Neural progenitor cell (in vitro differentiated cells): ENCODE results near the gene VIP. TPM values are rescaled to one million over a fixed set of nuclear protein-coding genes. Genes with fewer than 3 reads are reported as not detected.

Experiments used
- DNase-seq: peaks from one replicate; pipeline ENCODE4 v3.0.0-alpha.2; 2016; ENCODE audit warnings: low spot score
- H2AFZ ChIP-seq: fragments of 200-600 bp; sonication (generic); replicated peaks from 2 replicates; pipeline ENCODE4 v1.6.1; 2016; ENCODE audit warnings: antibody characterized with exemption
- H3F3A ChIP-seq: fragments of 200-600 bp; sonication (generic); 2 replicates; pipeline ENCODE4 v1.6.1; 2016; ENCODE audit warnings: antibody characterized with exemption, low read depth
- H3K27ac ChIP-seq: fragments of 200-600 bp; sonication (generic); 2 replicates; pipeline ENCODE4 v1.5.1; 2016; ENCODE audit warnings: mild to moderate bottlenecking
- H3K27me3 ChIP-seq: fragments of 200-600 bp; sonication (generic); 2 replicates; pipeline ENCODE4 v1.6.1; 2016; ENCODE audit warnings: mild to moderate bottlenecking, moderate library complexity
- H3K36me3 ChIP-seq: fragments of 200-600 bp; sonication (generic); 2 replicates; pipeline ENCODE4 v1.5.1; 2016
- H3K4me1 ChIP-seq: fragments of 200-600 bp; sonication (generic); 2 replicates; pipeline ENCODE4 v1.6.1; 2016; ENCODE audit warnings: mixed run types
- H3K4me2 ChIP-seq: fragments of 200-600 bp; sonication (generic); 2 replicates; pipeline ENCODE4 v1.6.1; 2016
- H3K4me3 ChIP-seq: fragments of 200-600 bp; sonication (generic); 2 replicates; pipeline ENCODE4 v1.5.1; 2016
- H3K79me2 ChIP-seq: fragments of 200-600 bp; sonication (generic); 2 replicates; pipeline ENCODE4 v1.6.1; 2016; ENCODE audit warnings: low read depth
- H3K9ac ChIP-seq: fragments of 200-600 bp; sonication (generic); 2 replicates; pipeline ENCODE4 v1.6.1; 2016
- H3K9me3 ChIP-seq: fragments of 200-600 bp; sonication (generic); 2 replicates; pipeline ENCODE4 v1.5.1; 2016; ENCODE audit warnings: low read depth
- H4K20me1 ChIP-seq: fragments of 200-600 bp; sonication (generic); 2 replicates; pipeline ENCODE4 v1.6.1; 2016; ENCODE audit warnings: low read depth
- H3K27ac Mint-ChIP-seq: 3 replicates; pipeline ENCODE4 v1.8.0; 2021; ENCODE audit warnings: mixed read lengths
- H3K27me3 Mint-ChIP-seq: 2 replicates; pipeline ENCODE4 v1.8.0; 2022; ENCODE audit warnings: low read depth, mild to moderate bottlenecking, inconsistent platforms, moderate library complexity, mixed read lengths; ENCODE audit not compliant: insufficient read depth
- H3K36me3 Mint-ChIP-seq: 3 replicates; pipeline ENCODE4 v1.8.0; 2021; ENCODE audit warnings: mixed read lengths
- H3K4me1 Mint-ChIP-seq: 3 replicates; pipeline ENCODE4 v1.8.0; 2021; ENCODE audit warnings: mixed read lengths
- H3K4me3 Mint-ChIP-seq: 3 replicates; pipeline ENCODE4 v1.8.0; 2021; ENCODE audit warnings: mild to moderate bottlenecking, moderate library complexity, mixed read lengths
- H3K9me3 Mint-ChIP-seq: 3 replicates; pipeline ENCODE4 v1.8.0; 2020; ENCODE audit warnings: mixed read lengths
- EZH2 ChIP-seq: fragments of 200-600 bp; sonication (generic); IDR thresholded peaks from 2 replicates; pipeline ENCODE4 v1.6.1; 2017; ENCODE audit warnings: antibody characterized with exemption, mild to moderate bottlenecking, moderate library complexity
- EZH2phosphoT487 ChIP-seq: fragments of 200-600 bp; sonication (generic); IDR thresholded peaks from 2 replicates; pipeline ENCODE4 v1.6.1; 2017; ENCODE audit warnings: antibody characterized with exemption
- total RNA-seq: library from RNA; depleted of rRNA; stranded (reverse); fragments of >200 nt; gene quantifications from 2 replicates; pipeline ENCODE4 v1.2.3, GENCODE V29; 2015; ENCODE audit warnings: low replicate concordance
- TF ChIP-seq, protein P1 (sequence below): fragments of 200-600 bp; sonication (generic); IDR thresholded peaks from 2 replicates; pipeline ENCODE4 v1.5.1; 2017; ENCODE audit warnings: antibody characterized with exemption, mild to moderate bottlenecking

The VIP gene
- total RNA-seq, 1 donor from 2014 or later, result not detected

DNA sequence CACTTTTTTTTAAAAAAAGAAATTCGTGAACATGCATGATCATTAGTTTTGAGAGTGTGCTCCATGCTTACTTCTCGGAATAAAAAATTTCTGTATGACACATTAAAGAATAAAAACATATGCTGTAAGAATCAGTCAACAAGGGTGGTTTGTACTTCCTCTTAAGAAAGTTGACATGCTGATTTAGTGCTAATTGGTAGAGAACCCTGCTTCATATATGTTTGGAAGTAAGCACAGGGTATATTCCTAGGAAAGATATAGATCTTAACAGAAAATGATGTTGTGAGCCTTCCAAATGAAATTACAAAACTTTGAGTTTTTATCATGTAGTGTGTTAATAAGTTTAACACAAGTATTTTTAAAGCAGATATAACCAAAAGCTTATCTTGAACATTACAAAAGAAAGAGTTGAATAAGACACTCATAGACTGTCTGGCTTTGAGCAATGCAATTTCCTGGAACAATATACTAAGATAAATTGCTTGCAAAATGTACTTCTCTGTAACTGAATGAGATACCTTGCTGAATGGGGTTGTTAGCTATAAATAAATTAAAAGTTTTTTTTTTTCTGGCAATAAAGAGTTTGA is 13.8 kb upstream of the VIP start:
- Histone ChIP-seq H4K20me1 (no peaks in the 10 kb centered on the region), H3F3A (no peaks in the 10 kb centered on the region), H3K4me2 (no peak overlapping the region), H3K79me2 (no peaks in the 10 kb centered on the region), H3K4me3 (no peak overlapping the region), H3K9me3 (peaks cover 4% of the 10 kb centered on the region), H2AFZ (no peak overlapping the region), H3K9ac (no peak overlapping the region), H3K27me3 (no peaks in the 10 kb centered on the region), H3K36me3 (no peaks in the 10 kb centered on the region), H3K27ac (no peak overlapping the region), H3K4me1 (peaks cover 7% of the 10 kb centered on the region)
- TF ChIP-seq EZH2 (no peak), EZH2phosphoT487 (no peak)
- TF ChIP-seq, protein P1, sequence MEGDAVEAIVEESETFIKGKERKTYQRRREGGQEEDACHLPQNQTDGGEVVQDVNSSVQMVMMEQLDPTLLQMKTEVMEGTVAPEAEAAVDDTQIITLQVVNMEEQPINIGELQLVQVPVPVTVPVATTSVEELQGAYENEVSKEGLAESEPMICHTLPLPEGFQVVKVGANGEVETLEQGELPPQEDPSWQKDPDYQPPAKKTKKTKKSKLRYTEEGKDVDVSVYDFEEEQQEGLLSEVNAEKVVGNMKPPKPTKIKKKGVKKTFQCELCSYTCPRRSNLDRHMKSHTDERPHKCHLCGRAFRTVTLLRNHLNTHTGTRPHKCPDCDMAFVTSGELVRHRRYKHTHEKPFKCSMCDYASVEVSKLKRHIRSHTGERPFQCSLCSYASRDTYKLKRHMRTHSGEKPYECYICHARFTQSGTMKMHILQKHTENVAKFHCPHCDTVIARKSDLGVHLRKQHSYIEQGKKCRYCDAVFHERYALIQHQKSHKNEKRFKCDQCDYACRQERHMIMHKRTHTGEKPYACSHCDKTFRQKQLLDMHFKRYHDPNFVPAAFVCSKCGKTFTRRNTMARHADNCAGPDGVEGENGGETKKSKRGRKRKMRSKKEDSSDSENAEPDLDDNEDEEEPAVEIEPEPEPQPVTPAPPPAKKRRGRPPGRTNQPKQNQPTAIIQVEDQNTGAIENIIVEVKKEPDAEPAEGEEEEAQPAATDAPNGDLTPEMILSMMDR, result no peak
- no peak for DNase-seq
- Mint-ChIP-seq H3K27me3 (no peaks in the 10 kb centered on the region), H3K9me3 (no peaks in the 10 kb centered on the region), H3K4me1 (no peaks in the 10 kb centered on the region), H3K27ac (no peak overlapping the region), H3K36me3 (no peaks in the 10 kb centered on the region), H3K4me3 (no peak overlapping the region)

DNA sequence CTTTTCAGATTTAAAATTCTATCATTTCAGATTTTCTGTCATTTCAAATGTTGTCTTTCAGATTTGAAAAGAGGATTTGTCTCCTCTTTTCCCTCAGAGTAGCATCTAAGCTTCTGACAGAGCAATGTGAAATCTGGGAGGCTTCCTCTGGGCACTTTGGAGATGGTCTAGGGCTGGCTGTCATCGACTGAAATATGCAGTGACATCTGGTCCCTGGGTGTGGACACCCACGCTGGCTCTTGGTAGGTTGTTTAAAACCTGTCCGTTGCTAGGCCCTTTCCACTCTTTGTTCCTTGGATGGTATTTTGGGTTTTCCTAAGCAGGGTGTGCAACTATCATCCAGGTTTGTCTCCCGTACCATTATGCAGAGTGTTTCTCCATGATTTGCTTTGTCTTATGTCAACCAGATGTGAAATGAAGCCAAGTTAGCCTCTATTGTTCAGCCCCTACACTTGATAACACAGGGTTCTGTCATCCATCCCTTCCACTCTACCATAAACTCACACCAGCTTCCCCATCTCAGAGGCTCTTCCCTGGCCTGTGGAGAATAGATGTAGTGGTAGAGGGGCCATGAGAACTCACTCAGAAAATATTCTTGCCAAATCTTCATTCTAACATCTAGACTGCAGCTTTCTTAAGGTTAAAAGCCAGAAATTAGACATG is 5.0 kb upstream of the VIP start:
- H3K27ac ChIP-seq, result no peak overlapping the region
- H3K27me3 Mint-ChIP-seq, result peaks cover 2% of the 10 kb centered on the region
- H3K9me3 ChIP-seq, result no peaks in the 10 kb centered on the region

DNA sequence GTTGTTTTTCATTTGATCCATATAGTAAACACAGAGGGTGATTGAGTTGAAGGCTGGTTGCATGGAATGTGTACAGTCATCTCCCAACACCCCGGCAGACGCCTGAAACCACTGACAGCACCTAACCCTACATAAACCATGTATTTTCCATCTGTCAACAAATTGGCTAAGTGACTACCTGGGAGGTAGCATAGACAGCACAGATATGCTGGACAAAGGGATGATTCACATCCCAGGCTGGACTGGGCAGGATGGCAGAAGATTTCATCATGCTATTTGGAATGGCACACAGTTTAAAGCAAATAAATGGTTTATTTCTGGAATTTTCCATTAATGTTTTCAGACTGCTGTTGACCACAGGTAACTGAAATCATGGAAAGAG is 4.4 kb upstream of the VIP start:
- Histone ChIP-seq H3F3A (no peaks in the 10 kb centered on the region), H4K20me1 (no peaks in the 10 kb centered on the region), H3K27ac (no peak overlapping the region), H3K4me2 (no peak overlapping the region), H3K27me3 (no peaks in the 10 kb centered on the region), H3K9ac (no peak overlapping the region), H2AFZ (no peak overlapping the region), H3K9me3 (no peaks in the 10 kb centered on the region), H3K79me2 (no peaks in the 10 kb centered on the region), H3K36me3 (no peaks in the 10 kb centered on the region), H3K4me3 (no peak overlapping the region), H3K4me1 (no peaks in the 10 kb centered on the region)
- no peaks in the 10 kb centered on the region for H3K4me1 Mint-ChIP-seq
- no peak for DNase-seq
- H3K27me3 Mint-ChIP-seq, result peaks cover 2% of the 10 kb centered on the region
- no peak overlapping the region for H3K27ac Mint-ChIP-seq
- H3K36me3 Mint-ChIP-seq, result no peaks in the 10 kb centered on the region
- TF ChIP-seq EZH2 (no peak), EZH2phosphoT487 (no peak)
- TF ChIP-seq, protein P1, result no peak
- no peaks in the 10 kb centered on the region for H3K9me3 Mint-ChIP-seq
- no peak overlapping the region for H3K4me3 Mint-ChIP-seq

More for the DNA sequence above, 5.0 kb upstream of the VIP start:
- Histone ChIP-seq H3K27me3 (no peaks in the 10 kb centered on the region), H3K9ac (no peak overlapping the region), H3K4me2 (no peak overlapping the region), H3K4me3 (no peak overlapping the region), H3K4me1 (no peaks in the 10 kb centered on the region), H3F3A (no peaks in the 10 kb centered on the region), H3K36me3 (no peaks in the 10 kb centered on the region), H2AFZ (no peak overlapping the region), H4K20me1 (no peaks in the 10 kb centered on the region), H3K79me2 (no peaks in the 10 kb centered on the region)
- H3K4me1 Mint-ChIP-seq, result no peaks in the 10 kb centered on the region
- no peak for DNase-seq
- TF ChIP-seq, protein P1, result no peak
- TF ChIP-seq EZH2 (no peak), EZH2phosphoT487 (no peak)
- no peaks in the 10 kb centered on the region for H3K36me3 Mint-ChIP-seq
- H3K4me3 Mint-ChIP-seq, result no peak overlapping the region
- H3K27ac Mint-ChIP-seq, result no peak overlapping the region
- no peaks in the 10 kb centered on the region for H3K9me3 Mint-ChIP-seq
